VCaP (cell line): ENCODE results near the gene SGK2.

ENCODE experiments used
- H3K27ac ChIP-seq: fragments of 450-650 bp; 2 replicates; pipeline ENCODE4 v1.5.1; 2017
- CTCF ChIP-seq: fragments of 450-650 bp; conservative IDR thresholded peaks from 2 replicates; pipeline ENCODE4 v1.5.1; 2017; ENCODE audit warnings: mild to moderate bottlenecking, moderate library complexity

SGK2 gene

GRCh38 chr20:43520074-43520630 lies 38.7 kb upstream of the SGK2 start:
- TF ChIP-seq CTCF = no peak
- H3K27ac ChIP-seq = no peak overlapping the region

GRCh38 chr20:43525021-43525420 lies 33.8 kb upstream of the SGK2 start:
- H3K27ac ChIP-seq = no peak overlapping the region
- TF ChIP-seq CTCF = no peak

GRCh38 chr20:43528258-43528875 lies 30.5 kb upstream of the SGK2 start:
- no peak for TF ChIP-seq CTCF
- no peak overlapping the region for H3K27ac ChIP-seq

GRCh38 chr20:43529051-43529450 lies 29.8 kb upstream of the SGK2 start:
- no peak overlapping the region for H3K27ac ChIP-seq
- TF ChIP-seq CTCF = no peak

GRCh38 chr20:43529457-43530153 lies 29.2 kb upstream of the SGK2 start:
- TF ChIP-seq CTCF = no peak
- H3K27ac ChIP-seq = no peak overlapping the region

GRCh38 chr20:43530321-43531090 lies 28.3 kb upstream of the SGK2 start:
- no peak overlapping the region for H3K27ac ChIP-seq

More at GRCh38 chr20:43530321-43531090, 28.3 kb upstream of the SGK2 start:
- TF ChIP-seq CTCF = no peak
